AG10803 (cell line): Measurements from ENCODE around the gene MXD3.
"Not testable (repeated sequence)": the region's sequence is repeated elsewhere in the genome, so short reads cannot be mapped to it uniquely, and the experiment has no call there.

Experiments used
- DNase-seq: peaks from one replicate; pipeline ENCODE4 v3.0.0; 2010; ENCODE audit warnings: low read depth
- H3K4me3 ChIP-seq: 2 replicates; pipeline ENCODE4 v1.5.1; 2011; ENCODE audit warnings: mild to moderate bottlenecking, low read length, control low read depth
- CTCF ChIP-seq: conservative IDR thresholded peaks from 2 replicates; pipeline ENCODE4 v1.5.1; 2011; ENCODE audit warnings: mild to moderate bottlenecking, low read length, control low read depth, inconsistent platforms

The MXD3 gene

GRCh38 chr5:177310757-177311391 lies 824 bp downstream of the MXD3 start:
- DNase-seq, result no peak
- no peak for TF ChIP-seq CTCF
- peak overlapping the region; percentile 75 for H3K4me3 ChIP-seq

GRCh38 chr5:177310332-177310731 lies 1.4 kb downstream of the MXD3 start:
- DNase-seq, result no peak
- TF ChIP-seq CTCF, result no peak
- no peak overlapping the region; the same call in 1 of the 2 replicates for H3K4me3 ChIP-seq

- peak; percentile 80 for TF ChIP-seq CTCF
- peak; percentile 59 for DNase-seq
- H3K4me3 ChIP-seq, result no peak overlapping the region
These were observed 2.1 kb downstream of the MXD3 start for GRCh38 chr5:177309351-177310191.

- H3K4me3 ChIP-seq, result no peak overlapping the region
- no peak for TF ChIP-seq CTCF
These were observed 3.0 kb downstream of the MXD3 start for GRCh38 chr5:177308740-177309139.

GRCh38 chr5:177307544-177308363 lies 3.9 kb downstream of the MXD3 start:
- no peak for DNase-seq
- no peak for TF ChIP-seq CTCF

More at GRCh38 chr5:177308740-177309139, 3.0 kb downstream of the MXD3 start:
- DNase-seq, result no peak

GRCh38 chr5:177306674-177307543 lies 4.8 kb downstream of the MXD3 start:
- no peak for DNase-seq
- no peak overlapping the region for H3K4me3 ChIP-seq
- TF ChIP-seq CTCF, result no peak

More at GRCh38 chr5:177307544-177308363, 3.9 kb downstream of the MXD3 start:
- no peak overlapping the region for H3K4me3 ChIP-seq

- not testable (repeated sequence) for H3K4me3 ChIP-seq, DNase-seq
These were observed 5.5 kb downstream of the MXD3 start for GRCh38 chr5:177306103-177306640.
